Glomerular visceral epithelial cell (primary cell): Measurements from ENCODE around the gene SST.
A peak's percentile ranks its signal among the peaks of the same experiment; 100 is the strongest.

Experiments
- DNase-seq: peaks from one replicate; pipeline ENCODE4 v3.0.0-alpha.2; 2016; ENCODE audit errors: extremely low spot score

SST gene

GRCh38 chr3:187669675-187670504, at the start of gene SST:
SST (minus strand) TSS chr3:187670394; CDS start chr3:187670291, 103 bp downstream.
- DNase-seq: peak; percentile 22

DNA sequence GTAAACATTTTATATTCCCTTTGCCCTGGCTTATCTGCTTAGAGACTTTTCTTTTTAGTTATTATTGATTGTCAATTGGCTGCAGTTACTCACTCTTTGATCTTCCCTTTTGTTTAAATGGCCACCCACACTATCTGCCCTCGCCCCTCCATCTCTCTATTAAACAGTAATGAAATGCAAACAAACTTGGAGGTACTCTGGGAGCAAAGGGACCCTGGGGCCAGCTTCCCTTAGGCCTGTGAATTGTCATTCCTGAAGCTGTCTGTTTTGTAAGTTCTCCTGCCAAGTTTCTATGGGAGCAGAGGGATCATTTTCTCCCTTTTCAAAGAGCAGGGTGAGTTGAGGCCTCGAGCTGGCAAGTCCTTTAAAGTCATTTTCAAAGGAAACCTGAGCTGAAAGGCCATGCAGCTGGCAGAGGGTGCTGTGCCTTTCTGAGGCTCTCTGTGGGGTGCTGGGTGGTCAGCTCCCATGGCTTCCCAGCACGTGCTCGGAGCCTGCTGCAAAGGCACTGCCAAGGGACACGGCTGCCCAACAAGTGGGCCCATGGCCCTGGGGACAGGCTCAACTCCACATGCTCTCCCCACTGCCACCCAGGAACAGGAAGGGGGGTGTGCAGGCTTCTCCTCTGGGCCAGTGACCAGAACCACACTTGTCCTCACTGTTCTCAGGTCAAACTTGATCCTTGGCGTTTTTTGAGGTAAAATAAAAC, 49.6 kb upstream of the SST start:
- DNase-seq: no peak

DNA sequence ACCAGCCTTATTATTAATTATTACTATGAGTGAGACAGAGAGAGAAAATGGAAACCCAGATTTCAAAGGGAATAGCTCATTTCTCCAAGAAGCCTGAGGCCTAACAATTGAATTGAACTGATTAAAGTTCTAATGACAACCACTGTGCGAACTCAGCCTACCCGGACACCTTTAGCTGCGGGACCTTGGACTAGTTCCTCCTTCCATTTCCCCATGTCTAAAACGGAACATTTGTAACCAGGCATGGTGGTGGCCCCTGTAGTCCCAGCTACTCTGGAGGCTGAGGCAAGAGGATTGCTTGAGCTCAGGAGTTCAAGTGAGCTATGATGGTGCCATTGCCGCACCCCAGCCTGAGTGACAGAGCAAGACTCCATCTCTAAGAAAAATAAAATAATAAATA, 48.6 kb upstream of the SST start:
- no peak for DNase-seq

DNA sequence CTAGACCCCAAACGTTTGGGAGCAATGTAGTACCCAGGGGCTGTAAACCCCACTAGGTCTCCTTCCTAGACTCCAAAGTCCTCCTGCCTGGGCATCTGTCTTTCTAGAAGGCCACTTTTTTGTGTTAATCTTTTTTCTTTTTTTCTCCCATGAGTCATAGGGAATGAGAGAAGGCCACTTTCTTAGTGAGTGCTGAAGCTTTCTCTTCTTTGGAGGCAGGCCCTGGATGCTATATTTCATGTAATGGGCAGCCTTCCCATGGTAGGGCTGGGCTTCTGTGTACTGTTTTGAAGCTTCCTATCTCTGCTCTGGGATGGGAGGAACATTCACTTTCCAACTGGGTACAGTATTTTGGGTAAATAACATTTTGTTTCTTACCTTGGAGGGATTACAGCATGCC, 47.4 kb upstream of the SST start:
- no peak for DNase-seq

DNA sequence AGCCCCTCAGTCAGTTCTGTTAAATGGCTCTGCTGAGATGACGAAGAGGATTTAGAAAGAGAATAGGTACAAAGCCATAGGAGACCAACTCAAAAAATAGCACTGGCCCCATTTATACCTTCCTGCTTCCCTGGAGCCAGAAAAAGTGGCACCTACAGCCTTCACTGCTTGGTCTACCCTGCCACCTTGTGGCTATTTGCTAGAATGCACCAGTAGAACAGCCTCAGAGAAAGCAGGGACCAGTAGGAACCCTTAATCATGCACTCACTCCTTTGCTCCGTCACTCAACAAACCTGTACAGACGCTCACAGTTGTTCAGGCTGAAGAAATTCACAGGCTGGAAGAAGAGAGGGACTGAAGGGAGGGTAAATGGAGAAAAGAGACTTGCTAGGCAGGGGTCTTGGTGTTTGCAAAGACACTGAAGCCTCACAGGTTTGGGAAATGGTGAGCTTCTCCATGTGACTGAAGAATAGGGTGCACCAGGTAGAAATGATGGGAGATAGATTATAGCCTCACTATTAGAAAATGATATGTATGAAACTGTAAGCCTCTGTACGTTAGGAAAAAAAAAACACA, 44.3 kb upstream of the SST start:
- peak; percentile 74 for DNase-seq

DNA sequence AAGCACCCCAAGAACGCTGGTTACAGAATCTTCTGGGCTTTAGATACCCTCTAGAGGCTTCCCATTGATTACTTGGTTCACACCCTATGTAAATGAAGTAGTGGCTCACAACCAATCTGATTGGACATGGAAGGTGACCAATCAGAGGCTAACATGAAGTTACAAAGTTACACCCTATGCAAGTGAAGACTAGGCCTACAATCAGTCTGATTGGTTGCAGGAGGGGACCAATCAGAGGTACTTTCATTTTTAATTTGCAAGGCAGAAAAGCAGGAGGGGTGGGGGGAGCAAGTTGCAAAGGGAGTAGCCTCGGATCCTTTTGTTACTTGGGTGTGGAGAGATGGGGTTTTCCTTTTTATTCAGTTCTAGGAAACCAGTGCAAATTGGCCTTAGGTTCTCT, 43.3 kb upstream of the SST start:
- peak; percentile 15 for DNase-seq

- no peak for DNase-seq
Measured at GRCh38 chr3:187709155-187709554, 39.0 kb upstream of the SST start.

DNA sequence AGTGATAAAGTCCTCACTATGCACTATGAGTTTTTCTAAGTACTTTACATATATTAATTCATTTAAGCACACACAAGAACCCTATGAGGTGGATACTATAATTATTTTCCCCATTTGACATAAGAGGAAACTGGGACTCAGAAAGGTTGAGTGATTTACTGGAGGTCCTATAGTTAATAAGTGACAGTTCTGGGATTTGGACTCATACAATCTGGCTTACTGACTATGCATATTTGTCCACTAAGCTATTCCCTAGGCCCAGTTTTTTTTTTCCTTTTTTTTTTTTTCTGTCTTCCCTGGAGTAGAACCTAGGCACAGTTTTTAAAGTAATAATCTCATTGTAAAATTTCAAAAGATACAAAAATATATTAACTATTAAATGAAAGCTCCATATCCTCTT, 38.5 kb upstream of the SST start:
- DNase-seq: peak; percentile 20

GRCh38 chr3:187706971-187707370, 36.8 kb upstream of the SST start:
- no peak for DNase-seq

DNA sequence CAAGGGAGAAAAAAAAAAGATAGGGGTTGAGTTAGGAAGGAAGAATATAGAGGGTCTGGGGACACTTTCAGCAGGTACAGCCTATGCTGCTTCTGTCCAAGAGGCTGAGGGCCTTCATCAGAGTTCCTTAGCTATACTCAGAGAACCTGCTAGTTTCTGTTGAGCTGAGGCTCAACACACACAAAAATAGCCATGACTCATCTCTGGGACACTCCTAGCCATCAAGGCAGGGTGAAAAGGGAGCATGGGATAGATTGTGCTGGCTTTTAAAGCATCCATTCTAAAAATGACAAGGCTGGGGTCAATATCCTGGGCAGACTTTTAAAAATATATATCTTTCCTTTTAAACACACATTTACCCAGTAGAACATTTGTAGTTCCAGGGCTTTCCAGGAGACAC, 35.0 kb upstream of the SST start:
- DNase-seq: no peak

DNA sequence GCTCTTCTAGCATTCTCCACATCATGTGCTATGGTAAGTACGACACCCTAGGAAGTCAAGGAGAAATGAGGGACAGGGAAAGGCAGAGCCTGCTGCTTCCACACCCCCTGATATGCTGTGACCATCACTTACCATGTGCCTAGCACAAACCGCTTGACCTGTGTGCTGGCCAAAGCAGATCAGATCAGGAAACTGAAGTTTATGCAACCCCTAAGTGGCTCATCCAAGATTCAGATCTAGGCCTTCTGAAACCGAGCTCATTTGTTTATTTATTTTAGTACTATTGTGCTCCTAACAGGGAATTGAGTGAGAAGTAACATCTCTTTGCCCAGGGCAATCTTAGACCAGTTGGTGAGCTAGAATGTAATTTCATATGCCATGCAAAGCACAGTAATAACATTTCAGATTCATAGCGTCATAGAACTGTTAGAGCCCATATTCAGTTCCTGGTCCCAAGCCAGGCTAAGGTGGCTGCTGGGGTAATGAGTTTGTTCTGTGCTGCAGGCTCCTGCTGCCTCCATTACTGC, 32.4 kb upstream of the SST start, which contains the start of gene RTP2:
TSS of gene RTP2 (minus strand) at position 51 of the 527 bp plus-strand sequence. CDS start 429 bp downstream, outside the sequence.
- DNase-seq: no peak

- DNase-seq: no peak
Measured at GRCh38 chr3:187700249-187700648, 30.1 kb upstream of the SST start.

- no peak for DNase-seq
Measured at GRCh38 chr3:187698499-187699399, 28.6 kb upstream of the SST start.

- DNase-seq: no peak
Measured at GRCh38 chr3:187696021-187696420, 25.8 kb upstream of the SST start.

- DNase-seq: no peak
Measured at GRCh38 chr3:187695449-187695848, 25.3 kb upstream of the SST start.

DNA sequence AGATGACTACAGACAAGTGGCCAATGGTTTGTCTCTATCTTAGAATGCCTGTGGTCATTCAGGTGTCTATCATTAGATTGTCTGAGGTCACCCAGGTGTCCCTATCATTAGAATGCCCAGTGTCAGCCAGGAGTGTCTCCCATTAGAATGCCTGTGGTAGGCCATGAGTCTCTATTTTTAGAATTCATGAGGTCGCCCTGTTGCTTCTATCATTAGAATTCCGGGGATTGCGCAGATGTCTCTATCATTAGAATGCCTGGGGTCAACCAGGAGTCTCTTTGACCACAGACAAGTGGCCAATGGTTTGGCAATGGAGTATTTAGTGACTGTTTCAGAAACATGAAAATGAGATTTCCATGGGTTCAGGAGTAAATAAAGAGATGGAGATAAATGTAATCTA, 24.6 kb upstream of the SST start:
- DNase-seq: peak; percentile 24

DNA sequence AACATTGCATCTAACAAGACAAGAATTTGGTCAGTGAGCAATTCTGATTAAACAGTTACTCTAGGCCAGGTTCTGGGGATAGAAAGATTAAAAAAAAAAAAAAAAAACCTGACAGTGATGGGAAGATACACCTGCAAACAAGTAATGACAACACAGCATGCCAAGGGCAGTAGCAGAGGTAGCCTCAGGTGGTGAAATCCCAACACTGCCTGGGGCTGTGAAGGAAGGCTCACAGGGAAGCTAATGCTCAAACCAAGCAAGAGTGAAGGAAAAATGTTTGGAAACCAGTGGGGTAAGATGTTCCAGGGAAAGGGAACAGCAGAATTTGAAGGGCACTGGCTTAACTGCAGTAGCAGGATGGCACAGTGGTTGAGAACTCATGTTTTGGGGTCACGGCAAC, 23.2 kb upstream of the SST start:
- no peak for DNase-seq

DNA sequence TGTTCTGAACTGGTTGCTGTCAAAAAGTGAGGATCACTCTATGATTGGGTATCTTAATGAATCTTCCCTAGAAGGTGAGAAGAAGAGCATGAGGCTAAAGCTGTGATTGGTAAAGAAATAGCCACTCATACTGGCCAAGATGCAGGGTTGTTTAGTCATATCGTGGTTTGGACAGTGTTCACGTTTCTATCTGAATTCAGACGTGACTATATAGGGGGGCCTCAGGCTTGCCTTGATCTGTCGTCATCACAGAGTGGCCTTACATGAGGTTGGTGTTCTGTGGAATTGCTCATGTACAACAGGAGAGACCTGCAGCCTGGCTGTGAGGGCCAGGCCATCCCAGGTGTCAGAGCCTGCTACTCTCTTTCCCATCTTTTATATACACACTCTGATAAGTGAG, 19.8 kb upstream of the SST start:
- DNase-seq: peak; percentile 43

DNA sequence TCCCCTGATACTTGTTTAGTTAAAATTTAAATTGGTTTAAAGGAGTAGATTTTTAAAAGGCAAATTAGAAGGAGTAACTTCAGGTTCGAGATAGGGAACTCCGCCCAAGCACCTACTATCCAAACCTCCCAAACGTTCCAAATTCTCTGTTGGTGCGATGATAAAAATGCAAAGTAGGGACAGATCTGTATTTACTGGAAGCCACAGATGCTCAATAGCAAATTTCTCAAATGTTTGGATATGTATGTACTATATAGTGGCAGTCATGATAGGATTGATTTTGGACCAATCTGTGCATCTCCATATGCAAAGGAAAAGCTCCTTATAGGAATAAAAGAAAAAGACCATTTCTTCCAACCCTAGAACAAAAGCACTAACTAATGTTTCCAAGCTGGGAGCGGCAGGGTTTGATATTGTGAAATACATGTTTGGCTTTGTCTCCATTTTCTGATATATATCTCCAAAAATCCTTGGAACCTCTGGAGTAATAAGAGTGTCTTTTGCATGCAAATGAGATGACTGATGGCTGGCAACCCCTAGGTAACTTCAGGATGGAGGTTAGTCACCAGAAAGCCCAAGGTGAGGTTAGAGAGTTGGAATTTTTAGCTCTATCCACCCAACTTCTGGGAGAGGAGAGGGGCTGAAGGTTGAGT, 16.6 kb upstream of the SST start:
- DNase-seq: no peak

DNA sequence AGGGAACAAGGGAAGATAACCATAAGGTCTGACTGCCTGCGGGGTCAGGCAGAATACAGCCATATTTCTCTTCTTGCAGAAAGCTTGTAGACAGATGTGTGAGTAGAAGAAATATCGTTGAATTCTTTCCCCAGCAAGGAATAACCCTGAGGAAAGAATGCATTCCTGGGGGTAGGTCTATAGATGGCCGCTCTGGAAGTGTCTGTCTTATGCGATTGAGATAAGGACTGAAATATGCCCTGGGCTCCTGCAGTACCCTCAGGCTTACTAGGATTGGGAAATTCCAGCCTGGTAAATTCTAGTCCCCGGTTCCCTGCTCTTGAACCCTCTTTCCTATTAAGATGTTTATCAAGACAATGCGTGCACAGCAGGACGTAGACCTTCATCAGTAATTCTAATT, 15.8 kb upstream of the SST start:
- DNase-seq: no peak

DNA sequence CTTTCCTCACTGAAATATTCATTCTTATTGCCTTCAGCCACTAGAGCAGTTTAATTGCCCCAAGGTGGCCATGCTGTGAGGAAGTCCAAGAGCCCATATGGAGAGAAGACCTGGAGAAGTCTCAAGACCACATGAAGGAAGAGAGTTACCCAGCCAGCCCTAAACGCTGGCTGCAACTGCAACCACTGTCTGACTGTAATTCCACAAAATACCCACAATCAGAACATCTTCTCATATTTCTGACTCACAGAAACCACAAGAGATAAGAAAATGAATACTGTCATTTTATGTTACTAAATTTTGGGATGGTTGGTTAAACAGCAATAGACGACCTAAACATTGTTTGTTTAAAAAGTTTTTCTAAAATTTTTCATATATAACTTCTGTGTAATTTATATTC, 14.7 kb upstream of the SST start:
- peak; percentile 30 for DNase-seq
